Stimulated activated CD8-positive, alpha-beta memory T cell treated with anti-CD3 and anti-CD28 coated beads, Interleukin-15, amount 100 ng/mL, for 48 hours (primary cell): Measurements from ENCODE around the gene APOBEC4.

Experiments
- DNase-seq, 2 donors: peaks; one replicate each; pipeline ENCODE4 v3.0.0-alpha.2; 2020; ENCODE audit warnings: low read depth in 2 of 2

The APOBEC4 gene

DNA sequence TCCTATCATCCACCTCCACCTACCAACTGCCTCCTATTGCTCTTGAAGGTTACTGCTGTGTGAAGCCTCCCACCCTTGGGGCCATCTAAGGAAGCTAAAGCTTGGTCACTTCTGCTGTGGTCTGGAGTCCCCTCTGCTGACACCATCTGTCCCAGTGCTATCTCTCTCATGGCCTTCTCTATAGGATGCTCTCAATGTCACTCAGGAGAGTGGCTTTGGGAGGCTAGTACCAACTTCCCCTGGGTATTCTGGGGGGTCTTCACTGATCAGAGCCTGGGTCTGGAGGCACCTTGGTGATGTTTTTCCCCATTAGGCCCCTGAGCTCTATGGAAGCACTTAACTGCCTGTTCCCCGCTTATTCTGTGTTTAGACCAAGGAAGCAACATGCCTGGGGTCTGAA lies 50.6 kb downstream of the APOBEC4 start:
- DNase-seq, result no peak

- no peak for DNase-seq
Measured at GRCh38 chr1:183600634-183601033, 52.5 kb downstream of the APOBEC4 start.

DNA sequence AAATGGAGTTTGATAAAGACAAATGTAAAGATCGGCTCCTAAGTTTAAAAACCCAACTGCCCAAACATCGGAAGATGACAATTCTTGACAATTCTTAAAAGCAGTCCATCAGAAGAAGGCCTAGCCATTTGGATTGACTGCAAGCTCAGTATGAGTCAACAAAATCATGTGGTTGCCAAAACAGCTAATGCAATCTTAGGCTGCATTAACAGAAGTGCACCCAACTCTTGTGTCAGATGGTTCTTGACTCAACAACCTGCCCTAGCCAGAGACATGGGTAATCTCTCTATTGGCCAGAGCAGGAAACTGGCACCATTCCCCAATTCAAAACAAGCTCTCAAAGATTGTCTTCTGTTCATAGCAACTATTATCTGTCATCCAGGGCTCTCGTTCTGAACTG lies 53.0 kb downstream of the APOBEC4 start:
- DNase-seq, result no peak

- DNase-seq, result no peak
Measured at GRCh38 chr1:183598386-183598785, 54.7 kb downstream of the APOBEC4 start.

- no peak for DNase-seq
Measured at GRCh38 chr1:183597656-183598347, 55.3 kb downstream of the APOBEC4 start.

- DNase-seq, result no peak
Measured at GRCh38 chr1:183596500-183596899, 56.6 kb downstream of the APOBEC4 start.
